Chondrocyte (in vitro differentiated cells): Measurements from ENCODE around the gene ACSF3. TPM values are rescaled to one million over a fixed set of nuclear protein-coding genes. Genes with fewer than 3 reads are reported as not detected.

Source experiments
- DNase-seq: peaks from one replicate; pipeline ENCODE4 v3.0.0; 2021; ENCODE audit warnings: mixed read lengths, low spot score
- H3K27ac Mint-ChIP-seq: one replicate; pipeline ENCODE4 v1.8.0; 2021; ENCODE audit warnings: mild to moderate bottlenecking, moderate library complexity, mixed read lengths; ENCODE audit not compliant: unreplicated experiment
- H3K27me3 Mint-ChIP-seq: 2 replicates; pipeline ENCODE4 v1.8.0; 2021; ENCODE audit warnings: low read depth, mixed read lengths
- H3K36me3 Mint-ChIP-seq: 2 replicates; pipeline ENCODE4 v1.8.0; 2021; ENCODE audit warnings: low read depth, mixed read lengths
- H3K4me1 Mint-ChIP-seq: 2 replicates; pipeline ENCODE4 v1.8.0; 2021; ENCODE audit warnings: low read depth, mild to moderate bottlenecking, mixed read lengths
- H3K4me3 Mint-ChIP-seq: one replicate; pipeline ENCODE4 v1.8.0; 2021; ENCODE audit warnings: mild to moderate bottlenecking, moderate library complexity, mixed read lengths; ENCODE audit not compliant: unreplicated experiment
- H3K9me3 Mint-ChIP-seq: 2 replicates; pipeline ENCODE4 v1.8.0; 2021; ENCODE audit warnings: low read depth, mixed read lengths
- CTCF ChIP-seq: fragments of 200-600 bp; sonication (generic); IDR thresholded peaks from 2 replicates; pipeline ENCODE4 v1.5.0; 2021; ENCODE audit warnings: antibody characterized with exemption, mild to moderate bottlenecking, moderate library complexity
- total RNA-seq: library from RNA; stranded (reverse); gene quantifications from 3 replicates; pipeline ENCODE4 v1.2.1, GENCODE V29; 2021

The ACSF3 gene
- total RNA-seq, 1 donor from 2014 or later, result 19.5 TPM

DNA sequence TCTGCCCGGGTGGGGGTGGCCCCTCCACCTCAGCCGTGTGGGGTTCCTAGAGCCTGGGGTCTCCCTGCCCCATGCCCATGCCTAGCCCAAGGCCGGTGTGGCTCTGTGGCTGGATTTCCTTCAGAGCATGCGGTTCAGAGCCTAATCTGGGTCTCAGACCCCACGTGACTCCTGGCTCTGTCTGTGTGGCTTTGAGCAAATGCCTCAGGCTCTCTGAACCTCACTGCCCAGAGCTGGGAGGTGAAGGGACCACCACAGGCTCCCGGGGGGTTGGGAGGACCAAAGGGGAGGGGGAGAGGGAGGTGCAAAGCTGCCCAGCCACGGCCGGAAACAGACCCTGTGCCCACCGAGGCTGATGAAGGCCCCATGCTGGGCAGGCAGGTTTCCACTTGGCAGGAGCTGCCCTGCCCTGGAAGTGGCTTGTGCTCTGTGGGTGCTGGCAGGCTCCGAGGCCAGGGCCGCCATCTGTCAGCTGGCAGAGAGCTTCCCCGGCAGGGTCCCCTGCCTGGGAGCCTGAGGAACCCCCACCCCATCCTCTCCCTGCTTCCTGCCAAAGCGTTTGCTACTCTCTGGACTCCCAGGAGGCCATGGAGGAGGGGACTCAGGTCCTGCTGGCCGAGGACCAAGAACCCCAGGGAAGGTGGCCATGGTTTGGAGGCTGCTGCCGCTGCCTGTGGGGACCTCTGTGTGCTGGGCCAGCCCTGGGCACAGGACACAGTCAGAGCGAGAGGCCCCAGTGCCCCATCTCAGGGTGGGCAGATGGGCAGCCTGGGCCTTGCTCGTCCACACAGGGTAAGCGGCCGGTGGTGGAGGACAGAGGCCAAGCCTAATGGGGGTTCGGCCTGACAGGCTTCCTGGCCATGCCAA, 81.9 kb downstream of the ACSF3 start:
- H3K36me3 Mint-ChIP-seq, result no peaks in the 10 kb centered on the region
- H3K27ac Mint-ChIP-seq, result no peak overlapping the region
- no peak overlapping the region for H3K4me3 Mint-ChIP-seq
- peaks cover 14% of the 10 kb centered on the region for H3K4me1 Mint-ChIP-seq
- no peak for DNase-seq
- H3K27me3 Mint-ChIP-seq, result no peaks in the 10 kb centered on the region
- H3K9me3 Mint-ChIP-seq, result no peaks in the 10 kb centered on the region
- no peak for TF ChIP-seq CTCF

- DNase-seq, result no peak
- Mint-ChIP-seq H3K9me3 (no peaks in the 10 kb centered on the region), H3K27me3 (no peaks in the 10 kb centered on the region), H3K4me3 (no peak overlapping the region), H3K4me1 (peaks cover 9% of the 10 kb centered on the region), H3K27ac (no peak overlapping the region), H3K36me3 (no peaks in the 10 kb centered on the region)
- no peak for TF ChIP-seq CTCF
Measured at GRCh38 chr16:89176147-89176690, 82.6 kb downstream of the ACSF3 start.

GRCh38 chr16:89176717-89177116, 83.1 kb downstream of the ACSF3 start:
- Mint-ChIP-seq H3K27me3 (no peaks in the 10 kb centered on the region), H3K4me1 (peaks cover 9% of the 10 kb centered on the region), H3K9me3 (no peaks in the 10 kb centered on the region), H3K4me3 (no peak overlapping the region), H3K36me3 (no peaks in the 10 kb centered on the region), H3K27ac (no peak overlapping the region)
- no peak for DNase-seq
- no peak for TF ChIP-seq CTCF

GRCh38 chr16:89177501-89177900, 83.8 kb downstream of the ACSF3 start:
- no peak for TF ChIP-seq CTCF
- H3K9me3 Mint-ChIP-seq, result no peaks in the 10 kb centered on the region
- no peak overlapping the region for H3K4me3 Mint-ChIP-seq
- no peaks in the 10 kb centered on the region for H3K36me3 Mint-ChIP-seq
- peaks cover 7% of the 10 kb centered on the region for H3K4me1 Mint-ChIP-seq
- H3K27ac Mint-ChIP-seq, result no peak overlapping the region
- DNase-seq, result no peak
- H3K27me3 Mint-ChIP-seq, result no peaks in the 10 kb centered on the region

GRCh38 chr16:89178453-89179147, 84.9 kb downstream of the ACSF3 start:
- DNase-seq, result no peak
- H3K9me3 Mint-ChIP-seq, result no peaks in the 10 kb centered on the region
- no peak overlapping the region for H3K27ac Mint-ChIP-seq
- TF ChIP-seq CTCF, result no peak
- no peak overlapping the region for H3K4me3 Mint-ChIP-seq
- H3K4me1 Mint-ChIP-seq, result peaks cover under 1% of the 10 kb centered on the region
- H3K27me3 Mint-ChIP-seq, result peaks cover 5% of the 10 kb centered on the region
- no peaks in the 10 kb centered on the region for H3K36me3 Mint-ChIP-seq
